Astrocyte (in vitro differentiated cells and primary cell): ENCODE measurements around the gene NABP2. TPM values are rescaled to one million over a fixed set of nuclear protein-coding genes. Genes with fewer than 3 reads are reported as not detected.
A peak's percentile ranks its signal among the peaks of the same experiment; 100 is the strongest.

ENCODE experiments used
- DNase-seq: peaks from one replicate; pipeline ENCODE4 v3.0.0-alpha.2; 2010; ENCODE audit warnings: low read depth
- FAIRE-seq: peaks from 2 replicates; lab custom pipeline; 2011; peaks lifted over from hg19 to GRCh38; lab: Jason Lieb, UNC
- H2AFZ ChIP-seq: 2 replicates; pipeline ENCODE4 v1.6.0; 2012; ENCODE audit warnings: low read depth, low read length, inconsistent platforms
- H3K27ac ChIP-seq: 2 replicates; pipeline ENCODE4 v1.5.1; 2011; ENCODE audit warnings: low read depth, low read length, inconsistent platforms
- H3K27me3 ChIP-seq: 2 replicates; pipeline ENCODE4 v1.6.0; 2011; ENCODE audit warnings: low read length, inconsistent platforms; ENCODE audit not compliant: insufficient read depth
- H3K36me3 ChIP-seq: 2 replicates; pipeline ENCODE4 v1.5.1; 2011; ENCODE audit warnings: low read length, inconsistent platforms; ENCODE audit not compliant: insufficient read depth
- H3K4me1 ChIP-seq: 2 replicates; pipeline ENCODE4 v1.5.1; 2011; ENCODE audit warnings: low read length, inconsistent platforms; ENCODE audit not compliant: insufficient read depth
- H3K4me2 ChIP-seq: 2 replicates; pipeline ENCODE4 v1.6.0; 2012; ENCODE audit warnings: low read length, inconsistent platforms
- H3K4me3 ChIP-seq: 2 replicates; pipeline ENCODE4 v1.5.1; 2011; ENCODE audit warnings: low read depth, mild to moderate bottlenecking, low read length, inconsistent platforms; ENCODE audit not compliant: insufficient read depth
- H3K79me2 ChIP-seq: 2 replicates; pipeline ENCODE4 v1.6.0; 2012; ENCODE audit warnings: mild to moderate bottlenecking, low read length, inconsistent platforms; ENCODE audit not compliant: insufficient read depth
- H3K9ac ChIP-seq: 2 replicates; pipeline ENCODE4 v1.6.0; 2012; ENCODE audit warnings: mild to moderate bottlenecking, low read length, inconsistent platforms
- H3K9me3 ChIP-seq: 2 replicates; pipeline ENCODE4 v1.5.1; 2012; ENCODE audit warnings: low read depth, mild to moderate bottlenecking, low read length, inconsistent platforms; ENCODE audit not compliant: insufficient read depth
- H4K20me1 ChIP-seq: 2 replicates; pipeline ENCODE4 v1.6.0; 2012; ENCODE audit warnings: low read length, inconsistent platforms; ENCODE audit not compliant: insufficient read depth
- H3K27ac Mint-ChIP-seq: one replicate; pipeline ENCODE4 v1.8.0; 2021; ENCODE audit warnings: mild to moderate bottlenecking, mixed read lengths; ENCODE audit not compliant: unreplicated experiment
- H3K27me3 Mint-ChIP-seq: one replicate; pipeline ENCODE4 v1.8.0; 2021; ENCODE audit warnings: low read depth, mixed read lengths; ENCODE audit not compliant: unreplicated experiment
- H3K36me3 Mint-ChIP-seq: one replicate; pipeline ENCODE4 v1.8.0; 2021; ENCODE audit warnings: low read depth, mixed read lengths; ENCODE audit not compliant: unreplicated experiment
- H3K4me1 Mint-ChIP-seq: one replicate; pipeline ENCODE4 v1.8.0; 2021; ENCODE audit warnings: low read depth, mixed read lengths; ENCODE audit not compliant: unreplicated experiment
- H3K4me3 Mint-ChIP-seq: one replicate; pipeline ENCODE4 v1.8.0; 2021; ENCODE audit warnings: mild to moderate bottlenecking, moderate library complexity, mixed read lengths; ENCODE audit not compliant: unreplicated experiment
- H3K9me3 Mint-ChIP-seq: one replicate; pipeline ENCODE4 v1.8.0; 2021; ENCODE audit warnings: mild to moderate bottlenecking, mixed read lengths; ENCODE audit not compliant: unreplicated experiment
- EZH2 ChIP-seq: IDR thresholded peaks from 2 replicates; pipeline ENCODE4 v1.6.1; 2012; ENCODE audit warnings: mild to moderate bottlenecking, low read length, inconsistent platforms; ENCODE audit not compliant: insufficient read depth
- total RNA-seq: library from RNA; stranded (reverse); gene quantifications from 2 replicates; pipeline ENCODE4 v1.2.1, GENCODE V29; 2021
- TF ChIP-seq, protein P1 (sequence below): IDR thresholded peaks from 2 replicates; pipeline ENCODE4 v1.5.1; 2011; ENCODE audit warnings: low read depth, mild to moderate bottlenecking, inconsistent platforms, low read length, moderate library complexity; ENCODE audit not compliant: insufficient read depth

NABP2 gene
- total RNA-seq, 1 donor from 2014 or later = 29.1 TPM

DNA sequence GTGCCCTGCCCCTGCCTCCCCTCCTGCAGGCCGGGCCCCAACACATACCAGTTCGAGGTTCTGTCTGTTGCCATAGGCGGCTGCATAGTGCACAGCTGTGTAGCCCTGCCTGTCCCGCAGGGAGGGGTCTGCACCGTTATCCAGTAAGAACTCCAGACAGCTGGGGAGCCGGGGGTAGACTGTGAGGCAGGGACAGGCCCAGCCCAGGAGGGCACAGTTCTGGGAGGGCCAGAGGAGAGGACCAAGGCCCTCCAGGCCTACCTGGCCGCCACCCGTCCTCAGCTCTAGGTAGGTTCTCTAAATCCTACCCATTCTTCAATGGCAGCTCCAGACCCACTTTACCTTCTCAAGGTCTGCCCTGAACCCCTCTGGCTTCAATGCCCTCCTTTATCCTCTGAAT, 24.6 kb downstream of the NABP2 start:
- DNase-seq = no peak
- H3K4me2 ChIP-seq = no peak overlapping the region
- H3K4me3 ChIP-seq = no peak overlapping the region
- no peaks in the 10 kb centered on the region for H3K9me3 Mint-ChIP-seq
- no peak overlapping the region for H3K27ac Mint-ChIP-seq
- no peak for FAIRE-seq
- no peaks in the 10 kb centered on the region for H3K27me3 ChIP-seq
- no peak overlapping the region for H3K27ac ChIP-seq
- H3K4me3 Mint-ChIP-seq = peak overlapping the region; percentile 64
- H3K79me2 ChIP-seq = peaks cover 22% of the 10 kb centered on the region
- peaks cover 27% of the 10 kb centered on the region for H3K36me3 Mint-ChIP-seq
- H4K20me1 ChIP-seq = peaks cover 66% of the 10 kb centered on the region
- TF ChIP-seq, protein P1, sequence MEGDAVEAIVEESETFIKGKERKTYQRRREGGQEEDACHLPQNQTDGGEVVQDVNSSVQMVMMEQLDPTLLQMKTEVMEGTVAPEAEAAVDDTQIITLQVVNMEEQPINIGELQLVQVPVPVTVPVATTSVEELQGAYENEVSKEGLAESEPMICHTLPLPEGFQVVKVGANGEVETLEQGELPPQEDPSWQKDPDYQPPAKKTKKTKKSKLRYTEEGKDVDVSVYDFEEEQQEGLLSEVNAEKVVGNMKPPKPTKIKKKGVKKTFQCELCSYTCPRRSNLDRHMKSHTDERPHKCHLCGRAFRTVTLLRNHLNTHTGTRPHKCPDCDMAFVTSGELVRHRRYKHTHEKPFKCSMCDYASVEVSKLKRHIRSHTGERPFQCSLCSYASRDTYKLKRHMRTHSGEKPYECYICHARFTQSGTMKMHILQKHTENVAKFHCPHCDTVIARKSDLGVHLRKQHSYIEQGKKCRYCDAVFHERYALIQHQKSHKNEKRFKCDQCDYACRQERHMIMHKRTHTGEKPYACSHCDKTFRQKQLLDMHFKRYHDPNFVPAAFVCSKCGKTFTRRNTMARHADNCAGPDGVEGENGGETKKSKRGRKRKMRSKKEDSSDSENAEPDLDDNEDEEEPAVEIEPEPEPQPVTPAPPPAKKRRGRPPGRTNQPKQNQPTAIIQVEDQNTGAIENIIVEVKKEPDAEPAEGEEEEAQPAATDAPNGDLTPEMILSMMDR = no peak
- no peak for TF ChIP-seq EZH2
- no peaks in the 10 kb centered on the region for H3K4me1 ChIP-seq
- peaks cover 11% of the 10 kb centered on the region for H3K4me1 Mint-ChIP-seq
- H3K27me3 Mint-ChIP-seq = no peaks in the 10 kb centered on the region
- no peak overlapping the region for H2AFZ ChIP-seq
- H3K36me3 ChIP-seq = peaks cover 65% of the 10 kb centered on the region
- H3K9ac ChIP-seq = no peak overlapping the region
- no peaks in the 10 kb centered on the region for H3K9me3 ChIP-seq

DNA sequence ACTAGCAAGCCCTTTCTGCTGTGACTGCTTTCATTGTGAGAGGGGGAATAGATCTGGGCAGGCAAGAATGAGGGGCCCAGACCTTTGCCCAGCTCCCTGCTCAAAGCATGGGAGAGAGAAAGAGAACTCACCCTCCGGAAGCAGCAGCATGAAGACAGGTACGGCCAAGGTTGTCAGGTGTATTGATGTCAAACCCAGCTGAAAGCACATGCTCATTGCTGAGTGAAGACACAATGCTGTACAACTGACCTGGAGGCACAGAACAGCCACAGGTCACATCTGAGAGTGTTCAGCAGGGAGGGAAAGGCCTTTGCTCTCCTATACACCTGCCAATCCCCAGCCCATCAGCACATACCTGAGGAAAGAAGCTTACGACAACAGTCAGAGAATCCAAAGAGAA, 28.5 kb downstream of the NABP2 start:
- no peaks in the 10 kb centered on the region for H3K9me3 ChIP-seq
- Mint-ChIP-seq H3K4me1 (peaks cover 15% of the 10 kb centered on the region), H3K9me3 (no peaks in the 10 kb centered on the region), H3K36me3 (peaks cover 28% of the 10 kb centered on the region), H3K27me3 (no peaks in the 10 kb centered on the region), H3K4me3 (no peak overlapping the region), H3K27ac (no peak overlapping the region)
- H3K36me3 ChIP-seq = peaks cover 65% of the 10 kb centered on the region
- DNase-seq = no peak
- H3K27me3 ChIP-seq = no peaks in the 10 kb centered on the region
- no peak overlapping the region for H3K9ac ChIP-seq
- H3K27ac ChIP-seq = no peak overlapping the region
- TF ChIP-seq EZH2 = no peak
- TF ChIP-seq, protein P1 = no peak
- H3K4me2 ChIP-seq = no peak overlapping the region
- H3K4me3 ChIP-seq = no peak overlapping the region
- H3K4me1 ChIP-seq = peaks cover 17% of the 10 kb centered on the region
- H2AFZ ChIP-seq = no peak overlapping the region
- H3K79me2 ChIP-seq = peaks cover 56% of the 10 kb centered on the region
- FAIRE-seq = no peak
- peaks cover 73% of the 10 kb centered on the region for H4K20me1 ChIP-seq

DNA sequence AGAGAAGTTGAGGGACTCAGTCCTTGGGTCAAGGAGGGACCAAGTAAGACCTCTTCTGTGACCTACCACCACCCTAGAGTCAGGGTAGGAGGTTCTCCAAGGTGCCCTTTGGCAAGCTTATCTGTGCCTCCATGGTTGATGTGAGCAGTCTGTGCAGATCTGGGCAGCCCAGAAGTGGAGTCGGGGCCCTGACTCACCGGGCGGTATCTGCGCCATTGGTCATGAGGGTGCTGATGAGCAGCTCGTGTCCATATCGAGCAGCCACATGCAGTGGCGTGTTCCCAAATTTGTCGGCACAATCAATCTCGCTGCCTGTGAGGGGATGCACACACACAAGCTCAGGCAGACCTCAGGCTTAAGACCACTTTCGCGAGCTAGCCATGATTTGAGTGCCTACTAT, 28.9 kb downstream of the NABP2 start:
- FAIRE-seq (no peak), DNase-seq (no peak)
- Mint-ChIP-seq H3K36me3 (peaks cover 26% of the 10 kb centered on the region), H3K27ac (no peak overlapping the region), H3K27me3 (no peaks in the 10 kb centered on the region), H3K4me1 (peaks cover 15% of the 10 kb centered on the region), H3K9me3 (no peaks in the 10 kb centered on the region), H3K4me3 (no peak overlapping the region)
- peaks cover 64% of the 10 kb centered on the region for H3K36me3 ChIP-seq
- TF ChIP-seq, protein P1 = no peak
- no peak for TF ChIP-seq EZH2
- peaks cover 69% of the 10 kb centered on the region for H4K20me1 ChIP-seq
- no peak overlapping the region for H3K27ac ChIP-seq
- no peak overlapping the region for H2AFZ ChIP-seq
- no peak overlapping the region for H3K4me2 ChIP-seq
- H3K79me2 ChIP-seq = peaks cover 59% of the 10 kb centered on the region
- no peaks in the 10 kb centered on the region for H3K27me3 ChIP-seq
- no peak overlapping the region for H3K4me3 ChIP-seq
- peaks cover 17% of the 10 kb centered on the region for H3K4me1 ChIP-seq
- H3K9me3 ChIP-seq = no peaks in the 10 kb centered on the region
- H3K9ac ChIP-seq = no peak overlapping the region
